Epithelial cell of prostate (primary cell): Measurements from ENCODE around the gene IGF1.

ENCODE experiments used
- DNase-seq: peaks from one replicate; pipeline ENCODE4 v3.0.0-alpha.2; 2011; ENCODE audit warnings: low read depth, low spot score
- H3K27ac ChIP-seq: fragments of 450-650 bp; 2 replicates; pipeline ENCODE4 v1.5.1; 2017; ENCODE audit warnings: mild to moderate bottlenecking

The IGF1 gene

DNA sequence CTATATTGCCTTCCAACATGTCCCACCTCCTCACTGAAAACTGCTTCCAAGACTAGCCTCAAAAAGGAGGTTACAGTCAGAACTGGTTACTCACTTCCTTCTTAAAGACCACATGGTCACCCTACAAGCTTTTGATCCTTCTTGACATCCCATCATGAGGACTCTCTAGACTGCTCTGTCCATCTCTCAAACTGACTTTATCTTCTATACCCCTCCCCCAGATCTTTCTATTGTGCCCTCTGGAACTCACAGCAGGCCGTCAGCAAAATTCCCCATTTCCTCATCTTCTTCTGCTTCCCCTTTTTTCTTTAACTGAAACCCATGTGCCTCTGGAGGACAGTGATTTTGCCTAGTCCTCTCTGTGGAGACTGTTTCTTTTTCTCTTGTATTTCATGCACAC is 18.1 kb upstream of the IGF1 start:
- no peak overlapping the region for H3K27ac ChIP-seq

DNA sequence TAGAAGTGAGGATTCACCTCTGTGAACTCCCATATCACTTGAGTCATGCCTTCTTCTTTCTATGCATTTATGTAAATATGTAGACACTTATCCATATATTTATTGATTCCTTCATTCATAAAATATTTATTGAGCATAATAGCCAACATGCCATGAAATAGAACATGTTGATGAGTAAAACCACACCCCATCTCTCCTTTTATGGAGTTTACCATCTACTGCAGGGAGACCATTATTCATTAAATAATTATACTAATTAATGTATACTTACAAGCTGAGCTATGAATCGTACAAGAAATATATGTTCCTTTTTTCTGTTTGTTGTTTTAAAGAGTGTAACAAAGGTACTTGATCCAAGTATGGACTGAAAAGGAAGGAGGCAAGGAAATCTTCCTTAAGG is 17.4 kb upstream of the IGF1 start:
- DNase-seq = no peak
- no peak overlapping the region for H3K27ac ChIP-seq

More for the DNA sequence above, 18.1 kb upstream of the IGF1 start:
- DNase-seq = no peak

DNA sequence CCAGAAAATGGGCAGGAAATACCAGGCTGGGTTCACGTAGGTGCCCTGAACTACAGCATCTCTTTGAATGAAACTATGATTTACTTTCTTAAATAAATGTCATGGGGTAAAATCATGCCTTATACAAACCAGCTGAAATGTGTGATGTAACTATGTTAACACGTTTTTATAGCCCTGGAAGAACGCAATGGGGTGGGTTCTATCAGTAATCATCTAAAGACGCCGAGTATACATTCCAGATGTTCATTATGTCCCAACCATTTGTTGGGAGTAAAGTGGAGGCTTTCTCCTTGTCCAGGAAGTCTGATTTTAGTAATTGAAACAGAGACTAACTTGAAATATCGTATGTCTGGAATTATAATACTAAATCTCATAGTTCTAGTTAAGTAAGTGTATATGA is 16.2 kb upstream of the IGF1 start:
- DNase-seq = no peak
- H3K27ac ChIP-seq = no peak overlapping the region

DNA sequence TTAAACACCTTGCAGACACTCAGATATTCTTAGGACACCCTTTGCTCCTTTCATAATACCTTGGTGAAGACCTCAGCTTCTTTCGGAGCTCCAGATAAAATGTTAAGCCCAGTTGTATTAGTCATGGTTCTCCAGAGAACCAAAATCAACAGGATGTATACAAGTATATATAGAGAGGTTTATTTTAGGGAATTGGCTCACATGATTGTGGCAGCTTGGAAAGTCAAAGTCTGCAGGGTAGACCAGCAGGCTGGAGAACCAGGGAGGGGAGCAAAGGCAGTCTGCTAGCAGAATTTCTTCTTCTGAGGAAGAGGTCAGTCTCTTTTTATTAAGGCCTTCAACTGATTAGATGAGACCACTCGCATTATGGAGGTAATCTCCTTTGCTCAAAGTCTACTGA is 6.9 kb upstream of the IGF1 start:
- no peak overlapping the region for H3K27ac ChIP-seq
- no peak for DNase-seq

DNA sequence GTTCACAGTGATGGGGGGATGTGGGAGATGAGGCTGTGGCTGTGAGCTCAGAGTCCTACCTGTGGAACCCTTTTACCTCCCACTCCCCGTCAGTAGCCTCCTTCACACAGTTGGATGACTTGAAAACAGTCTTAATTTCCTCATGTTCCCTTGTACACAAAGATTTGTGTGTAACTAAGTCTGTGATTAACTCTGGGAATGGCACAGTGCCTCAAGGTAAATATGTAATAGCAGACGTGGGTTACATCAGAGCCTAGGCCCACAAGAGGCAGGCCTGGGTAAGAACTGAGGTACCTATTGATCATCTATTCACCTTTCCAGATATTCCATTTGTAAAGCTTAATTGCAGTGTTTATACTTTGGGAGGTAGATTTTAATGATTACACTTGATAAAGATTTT is 5.8 kb upstream of the IGF1 start:
- DNase-seq = no peak
- no peak overlapping the region for H3K27ac ChIP-seq

DNA sequence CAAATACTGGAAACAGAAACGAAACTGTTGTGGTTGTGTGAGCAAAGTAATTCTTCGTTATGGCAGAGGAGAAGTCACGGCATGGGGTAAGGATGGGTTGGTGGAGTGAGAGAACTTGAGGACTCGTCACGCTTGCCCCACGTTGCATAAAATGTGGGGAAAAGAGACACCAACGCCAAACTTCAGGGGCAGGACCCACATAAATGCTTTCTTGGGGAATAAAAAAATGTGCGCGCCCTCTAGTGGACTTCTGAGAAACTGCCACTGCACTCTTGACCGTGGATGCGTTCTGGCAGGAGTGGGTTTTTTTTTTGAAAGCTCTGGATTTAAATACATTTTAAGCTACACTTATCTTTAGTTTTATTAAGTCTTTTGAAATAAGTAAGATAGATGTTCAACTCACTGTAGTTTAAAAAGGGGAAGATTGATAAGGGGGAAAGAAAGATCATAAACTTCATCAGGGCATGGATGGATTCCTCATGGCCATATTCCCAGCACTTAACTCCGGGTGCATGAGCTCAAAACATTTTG is 4.1 kb upstream of the IGF1 start:
- H3K27ac ChIP-seq = no peak overlapping the region
- DNase-seq = no peak

DNA sequence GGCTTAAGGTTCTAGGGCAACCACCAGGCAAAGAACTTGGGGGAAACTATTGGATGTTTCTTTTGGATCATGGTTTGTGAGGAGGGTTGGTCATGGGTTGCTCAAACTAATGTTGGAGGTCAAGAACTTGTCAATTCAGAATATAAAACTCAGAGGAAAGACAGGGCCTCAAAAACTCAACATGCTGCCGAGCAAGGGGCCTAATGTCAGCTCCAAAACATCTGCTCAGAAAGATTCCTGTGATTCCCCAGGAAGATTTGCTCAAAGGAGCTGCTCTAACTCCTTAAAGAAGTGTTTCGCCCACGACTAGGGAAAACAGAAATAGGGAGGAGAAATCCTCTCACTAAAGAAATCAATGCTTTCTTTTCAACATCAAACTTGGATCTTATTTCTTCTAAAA is 3.7 kb upstream of the IGF1 start:
- H3K27ac ChIP-seq = no peak overlapping the region
- DNase-seq = no peak

DNA sequence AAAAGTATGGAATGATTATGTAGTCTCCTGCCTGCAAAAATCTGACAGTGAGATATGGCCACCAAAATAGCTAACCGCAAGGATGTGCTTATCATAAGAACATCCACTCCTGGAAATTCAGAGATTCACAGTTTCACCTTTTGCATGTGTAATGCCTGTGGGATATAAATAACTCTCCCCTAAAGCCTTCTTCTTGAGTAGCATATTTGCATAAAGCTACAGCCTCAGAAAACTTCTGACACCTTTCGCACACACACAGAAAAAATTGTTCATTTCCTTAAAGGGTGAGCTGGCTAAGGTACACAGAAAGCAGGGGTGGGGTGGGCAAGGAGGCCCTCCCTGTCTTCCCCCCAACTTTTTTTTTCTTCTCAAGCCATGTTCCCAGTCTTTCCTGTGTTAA is 3.1 kb upstream of the IGF1 start:
- no peak overlapping the region for H3K27ac ChIP-seq
- no peak for DNase-seq

DNA sequence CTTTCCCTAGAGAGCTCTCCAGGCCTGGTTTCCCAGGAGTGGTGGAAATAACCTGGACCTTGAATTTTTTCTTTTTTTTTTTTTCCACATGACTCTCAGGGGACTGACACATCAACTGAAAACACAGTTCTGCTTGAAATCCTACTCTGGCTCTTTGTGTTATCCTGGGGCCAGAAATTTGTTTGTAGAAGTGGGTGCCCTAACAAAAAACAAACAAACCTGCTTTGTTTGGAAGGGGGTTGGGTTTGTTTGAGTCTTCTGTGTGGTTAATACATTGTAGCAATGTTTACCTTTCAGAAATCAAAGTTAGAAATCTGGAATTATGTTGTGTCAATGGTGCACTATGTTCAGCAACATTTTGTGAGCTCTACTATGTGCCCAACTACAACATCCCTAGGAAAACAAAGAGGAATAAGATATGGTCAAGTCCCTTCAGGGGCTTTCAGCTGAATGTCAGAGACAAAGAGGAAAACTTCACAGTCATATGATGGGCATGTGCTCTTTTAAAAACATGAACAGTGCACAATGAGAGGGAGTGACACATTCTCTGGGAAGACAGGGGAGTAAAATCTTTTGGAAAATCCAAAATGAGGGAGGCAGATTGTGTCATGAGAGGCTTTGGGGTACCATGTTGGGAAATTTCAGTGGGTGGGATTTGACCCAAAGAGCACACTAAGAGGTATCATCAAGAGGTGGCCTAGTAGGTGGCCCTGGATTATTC is 1.5 kb upstream of the IGF1 start:
- no peak overlapping the region for H3K27ac ChIP-seq

DNA sequence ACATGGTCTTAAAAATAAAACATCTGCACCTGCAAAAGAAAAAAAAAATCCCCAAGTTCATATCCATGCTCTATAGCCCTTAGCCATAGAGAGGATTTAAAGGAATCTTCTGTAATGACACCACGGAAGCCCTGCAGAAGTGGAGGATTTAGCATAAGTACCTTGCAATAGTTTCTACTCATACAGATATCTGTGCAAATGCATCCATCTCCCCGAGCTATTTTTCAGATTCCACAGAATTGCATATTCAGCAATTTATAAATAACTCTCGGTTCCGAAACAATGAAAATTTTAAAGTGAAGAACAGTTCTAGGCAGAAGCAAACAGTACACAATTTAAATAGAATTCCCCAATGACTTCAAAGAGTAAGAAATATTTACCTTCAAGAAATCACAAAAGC is 424 bp downstream of the IGF1 start:
- H3K27ac ChIP-seq = no peak overlapping the region
- no peak for DNase-seq

More for the DNA sequence above, 1.5 kb upstream of the IGF1 start:
- DNase-seq = no peak

DNA sequence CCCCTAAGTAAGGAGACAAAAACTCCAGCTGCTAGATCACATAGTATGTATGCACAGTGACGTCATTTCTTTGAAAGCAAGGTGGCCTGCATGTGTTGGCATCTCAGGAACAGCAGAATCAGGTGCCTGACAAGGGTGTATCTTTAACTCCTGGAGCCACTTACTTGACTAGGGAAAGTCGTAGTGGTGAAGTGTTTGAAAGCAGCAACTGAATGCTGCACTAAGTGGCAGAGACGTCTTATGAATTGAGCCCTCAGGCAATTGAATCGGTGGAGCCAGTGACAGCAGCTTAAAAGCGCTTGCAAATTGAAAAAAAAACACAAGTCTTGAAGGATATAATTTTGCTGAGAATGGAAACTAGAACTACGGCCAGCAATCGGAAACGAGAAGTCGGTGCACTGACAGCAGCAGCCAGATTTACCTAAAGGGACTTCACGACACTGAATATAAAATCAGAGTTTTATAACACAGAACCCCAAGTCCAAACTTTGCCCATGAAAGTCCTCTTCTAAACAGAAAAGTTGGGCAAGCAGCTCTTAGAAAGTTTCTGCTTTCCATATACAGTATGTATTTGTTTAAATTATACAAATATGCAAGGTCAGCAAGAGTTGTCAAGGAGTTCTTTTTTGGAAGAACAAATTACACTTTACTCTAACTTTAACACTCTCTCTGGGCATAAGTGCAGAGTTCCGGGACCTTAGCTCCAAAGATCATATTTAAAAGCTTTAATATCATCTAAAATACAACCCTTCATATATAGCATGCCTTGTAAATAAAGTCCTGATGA is 1.1 kb downstream of the IGF1 start:
- DNase-seq = no peak
- H3K27ac ChIP-seq = no peak overlapping the region

DNA sequence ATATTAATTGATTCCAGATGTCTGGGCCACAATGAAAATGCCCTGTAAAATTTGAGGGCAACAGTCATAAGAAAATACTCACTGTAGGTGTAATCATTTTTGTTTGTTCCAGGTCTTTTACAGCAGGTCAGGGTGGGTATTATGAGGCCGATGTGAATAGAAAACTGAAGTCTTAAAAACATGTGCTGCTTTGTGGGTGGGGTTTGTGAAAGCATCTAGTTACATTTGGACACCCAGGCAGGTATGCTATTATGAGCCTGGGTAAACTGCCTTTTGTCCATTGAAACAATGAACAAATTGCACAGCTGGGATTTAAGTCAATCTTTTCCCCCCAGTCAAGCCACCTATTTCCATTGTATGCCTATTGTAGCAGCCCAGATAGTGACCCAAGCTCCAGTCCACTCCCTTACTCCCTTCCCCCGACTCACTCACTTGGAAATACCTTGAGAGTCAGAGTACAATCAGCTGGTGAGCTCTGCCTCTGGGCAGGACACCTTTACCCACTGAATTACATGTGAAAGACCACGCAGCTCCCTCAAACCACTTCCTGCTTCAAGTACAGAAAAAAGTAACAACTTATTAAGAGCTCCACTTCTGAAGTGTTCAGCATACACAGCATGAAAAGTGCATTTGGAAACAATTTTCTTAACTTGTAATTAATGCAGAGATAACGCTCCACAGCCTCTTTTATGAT is 1.8 kb downstream of the IGF1 start:
- no peak for DNase-seq

DNA sequence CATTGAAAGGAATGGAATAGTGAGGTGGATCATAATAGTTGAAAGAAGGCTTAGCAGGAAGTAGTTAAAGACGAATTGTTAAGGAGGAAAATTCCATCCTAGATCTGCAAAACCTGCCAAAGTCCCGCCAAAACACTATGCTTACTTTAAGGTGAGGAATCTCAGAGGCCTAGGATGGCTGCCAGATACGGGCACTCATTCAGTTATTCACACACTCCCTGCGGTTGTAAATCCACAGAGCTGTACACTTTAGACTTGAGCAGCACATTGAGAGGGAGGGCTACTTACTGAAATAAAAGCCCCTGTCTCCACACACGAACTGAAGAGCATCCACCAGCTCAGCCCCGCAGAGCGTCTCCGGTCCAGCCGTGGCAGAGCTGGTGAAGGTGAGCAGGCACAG is 5.0 kb downstream of the IGF1 start:
- no peak for DNase-seq
- H3K27ac ChIP-seq = no peak overlapping the region

More for the DNA sequence above, 1.8 kb downstream of the IGF1 start:
- no peak overlapping the region for H3K27ac ChIP-seq

DNA sequence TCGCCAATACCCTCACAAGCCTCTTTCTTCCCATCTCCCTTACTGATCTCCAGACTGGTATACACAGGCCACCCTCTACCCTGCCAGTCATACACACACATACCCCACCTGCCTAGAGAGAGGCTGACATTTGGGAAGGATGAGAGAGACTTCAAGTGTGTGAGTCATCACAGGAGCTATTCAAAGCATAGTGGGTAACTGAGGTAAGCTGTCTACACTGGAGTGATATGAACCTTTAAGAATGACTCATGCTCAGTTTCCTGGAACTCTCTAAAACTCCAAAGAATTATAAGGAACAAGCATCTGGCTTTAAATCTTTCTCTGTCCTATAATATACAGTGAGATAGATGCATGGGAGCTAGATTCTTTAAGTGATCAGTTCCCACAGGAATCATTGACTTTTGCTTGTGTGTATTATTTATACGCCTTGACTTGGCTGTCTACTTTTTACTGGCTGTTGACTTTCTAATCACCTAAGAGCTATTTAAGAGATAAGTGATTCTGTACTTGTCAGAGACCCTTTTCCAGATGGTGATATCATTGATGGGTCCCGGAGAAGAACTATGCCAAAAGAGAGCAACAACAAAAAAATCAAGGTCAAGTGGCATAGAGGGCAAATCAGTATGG is 5.8 kb downstream of the IGF1 start:
- H3K27ac ChIP-seq = no peak overlapping the region
- DNase-seq = peak; percentile 49

DNA sequence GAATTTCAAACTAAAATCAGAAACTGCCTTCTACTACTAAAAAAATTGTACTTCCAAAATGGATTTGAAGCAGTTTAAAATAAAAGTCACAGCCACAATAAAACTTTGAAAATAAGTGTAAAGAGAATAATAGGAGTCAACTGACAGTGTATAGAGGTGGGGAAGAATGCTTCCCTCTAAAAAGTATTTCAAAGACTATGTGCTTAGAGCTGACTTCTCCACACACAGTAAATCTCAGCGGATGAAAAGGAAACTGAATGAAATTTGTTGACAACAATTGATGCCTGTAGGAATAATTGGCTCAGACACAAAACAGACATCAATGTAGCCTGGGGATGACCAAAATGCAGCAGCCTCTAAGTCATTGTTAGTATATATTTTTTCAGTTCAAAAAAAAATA is 7.9 kb downstream of the IGF1 start:
- DNase-seq = no peak
- H3K27ac ChIP-seq = no peak overlapping the region

DNA sequence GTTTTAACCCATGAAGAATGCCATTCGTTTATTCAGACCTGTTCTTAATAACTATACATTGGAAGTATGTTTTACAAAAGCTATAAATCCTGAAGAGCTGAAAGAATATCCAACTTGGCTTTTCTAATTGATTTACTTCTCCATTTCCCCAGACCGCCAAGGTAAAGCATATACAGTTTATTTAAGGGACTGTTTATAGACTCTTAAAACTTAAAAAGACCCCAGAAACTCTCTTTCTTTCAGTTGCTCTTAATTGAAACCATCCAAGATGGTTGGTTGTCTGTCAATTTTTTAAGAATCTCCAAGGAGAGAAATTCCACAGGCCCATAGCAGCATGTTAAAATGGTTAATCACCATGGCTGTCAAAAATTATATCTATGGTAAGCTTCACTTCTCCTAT is 8.8 kb downstream of the IGF1 start:
- H3K27ac ChIP-seq = no peak overlapping the region
- DNase-seq = no peak

DNA sequence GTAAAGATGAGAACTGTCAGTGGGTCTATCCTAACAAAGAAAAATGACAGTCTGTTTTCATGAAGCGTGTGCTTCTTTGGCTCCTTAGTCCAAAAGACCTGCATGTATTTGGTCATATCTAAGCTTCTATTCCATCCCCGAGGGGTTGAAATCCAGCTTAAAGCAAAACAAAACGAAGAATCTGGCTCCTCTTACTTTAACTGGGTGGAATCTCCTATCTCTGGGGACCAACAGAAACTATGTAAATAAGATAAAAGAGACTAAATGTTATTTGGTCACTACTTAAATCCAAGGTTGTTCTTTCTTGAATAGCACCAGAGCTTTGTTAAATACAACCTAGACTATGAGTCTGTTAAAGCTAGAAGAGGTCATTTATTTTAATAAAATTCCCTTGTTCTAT is 9.4 kb downstream of the IGF1 start:
- H3K27ac ChIP-seq = no peak overlapping the region

DNA sequence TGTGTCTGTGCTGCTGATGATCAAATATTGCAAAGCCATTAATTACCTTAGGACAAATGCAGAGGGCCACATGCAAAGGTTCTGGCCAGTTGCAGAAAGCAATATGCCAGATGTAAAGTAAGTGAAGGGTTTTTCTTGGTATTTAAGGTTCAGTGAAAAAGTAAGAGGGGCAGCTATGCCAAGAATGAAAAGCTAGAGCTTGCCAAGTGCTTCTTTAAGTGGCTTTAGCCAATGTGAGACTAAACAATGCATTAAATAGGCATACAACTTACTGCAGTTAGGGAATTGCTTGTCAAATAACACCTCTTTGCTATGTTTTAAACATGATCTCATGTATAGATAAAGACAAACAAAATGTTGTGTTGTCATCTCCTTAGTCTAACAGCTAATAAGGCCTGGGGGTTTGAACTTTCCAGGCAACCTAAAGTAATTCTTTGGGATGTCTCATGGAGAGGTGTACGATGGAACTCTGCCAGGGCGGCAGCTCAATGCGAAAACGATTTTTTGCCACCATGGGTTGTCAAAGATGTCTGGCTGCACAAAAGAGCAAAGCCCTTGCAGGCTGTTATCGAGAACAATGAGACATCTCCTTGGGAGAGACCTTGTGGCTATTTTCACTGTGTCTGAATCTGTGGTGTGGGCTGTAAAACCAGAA is 12.0 kb downstream of the IGF1 start:
- no peak for DNase-seq
- H3K27ac ChIP-seq = no peak overlapping the region

More for the DNA sequence above, 9.4 kb downstream of the IGF1 start:
- no peak for DNase-seq

DNA sequence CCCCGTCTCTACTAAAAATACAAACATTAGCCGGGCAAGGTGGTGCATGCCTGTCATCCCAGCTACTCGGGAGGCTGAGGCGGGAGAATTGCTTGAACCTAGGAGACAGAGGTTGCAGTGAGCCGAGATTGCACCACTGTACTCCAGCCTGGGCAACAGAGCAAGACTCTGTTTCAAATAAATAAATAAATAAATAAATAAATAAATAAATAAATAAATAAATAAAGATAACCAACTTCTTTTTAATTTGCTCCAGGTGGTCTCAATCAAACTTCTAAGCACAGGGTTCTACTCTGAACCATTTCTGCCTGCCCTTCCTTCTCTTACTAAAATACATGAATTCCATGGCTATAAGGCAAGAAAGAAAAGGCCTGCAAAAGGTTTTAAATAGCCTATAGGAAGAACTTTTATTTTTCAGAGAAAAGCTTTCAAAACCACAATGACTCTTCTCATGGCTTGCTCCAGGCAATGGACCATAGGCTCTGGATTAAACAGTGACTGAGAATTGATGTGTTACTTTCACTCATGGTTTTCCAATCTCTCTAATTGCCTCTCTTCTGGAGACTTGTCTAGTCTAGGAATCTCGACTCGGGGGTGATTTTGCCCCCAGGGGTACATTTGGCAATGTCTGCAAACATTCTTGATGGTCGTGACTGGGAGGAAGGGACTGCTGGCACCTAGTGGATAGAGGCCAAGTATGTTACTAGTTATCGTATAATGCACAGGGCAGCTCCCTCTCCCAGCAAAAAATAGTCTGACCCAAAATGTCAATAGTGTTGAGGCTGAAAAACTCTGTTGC is 14.4 kb downstream of the IGF1 start:
- no peak for DNase-seq
- no peak overlapping the region for H3K27ac ChIP-seq
